ENCODE measurements around the gene UBE2I.

DNA sequence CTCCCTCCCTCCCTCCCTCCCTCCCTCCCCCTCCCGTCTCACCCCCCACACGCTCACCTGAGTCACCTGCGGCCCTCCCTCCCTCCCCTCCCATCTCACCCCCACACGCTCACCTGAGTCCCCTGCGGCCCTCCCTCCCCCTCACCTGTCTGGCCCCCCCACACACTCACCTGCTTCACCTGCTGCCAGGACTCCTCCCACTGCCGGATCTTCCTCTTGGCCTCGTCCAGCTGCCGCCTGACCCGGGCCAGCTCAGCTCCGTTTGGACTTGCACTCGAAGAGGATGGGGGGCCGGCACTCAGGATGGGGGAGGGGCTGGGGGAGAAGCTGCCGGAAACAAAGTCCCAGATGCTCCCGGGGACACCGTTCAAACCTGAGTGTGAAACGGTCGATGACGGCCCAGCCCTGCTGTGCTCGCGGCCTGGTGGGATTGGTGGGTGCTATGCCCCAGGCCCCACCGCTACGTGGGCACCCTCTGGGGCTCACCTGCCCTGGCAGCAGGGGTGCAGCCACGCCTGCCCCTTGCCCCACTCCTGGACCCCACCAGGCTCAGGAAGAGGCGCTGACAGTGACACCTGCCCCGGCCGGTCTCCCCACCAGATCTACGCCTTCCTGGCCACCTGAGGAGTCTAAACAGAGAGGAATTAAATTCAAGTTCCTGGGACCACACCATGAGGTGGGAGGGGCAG lies 58.2 kb downstream of the UBE2I start:
- TF ChIP-seq POLR2A (IDR thresholded peaks at IDR 0.05; ENCODE audit: low read depth, low read length), result no peak
- no peak for TF ChIP-seq POLR2AphosphoS5 (IDR thresholded peaks at IDR 0.05; ENCODE audit: low read depth, low read length)

All from GM12892 (cell line).